ENCODE measurements around the gene INPP1. TPM values are rescaled to one million over a fixed set of nuclear protein-coding genes. Genes with fewer than 3 reads are reported as not detected.
A peak's percentile ranks its signal among the peaks of the same experiment; 100 is the strongest.
"Not testable (repeated sequence)": the region's sequence is repeated elsewhere in the genome, so short reads cannot be mapped to it uniquely, and the experiment has no call there.

The INPP1 gene, protein sequence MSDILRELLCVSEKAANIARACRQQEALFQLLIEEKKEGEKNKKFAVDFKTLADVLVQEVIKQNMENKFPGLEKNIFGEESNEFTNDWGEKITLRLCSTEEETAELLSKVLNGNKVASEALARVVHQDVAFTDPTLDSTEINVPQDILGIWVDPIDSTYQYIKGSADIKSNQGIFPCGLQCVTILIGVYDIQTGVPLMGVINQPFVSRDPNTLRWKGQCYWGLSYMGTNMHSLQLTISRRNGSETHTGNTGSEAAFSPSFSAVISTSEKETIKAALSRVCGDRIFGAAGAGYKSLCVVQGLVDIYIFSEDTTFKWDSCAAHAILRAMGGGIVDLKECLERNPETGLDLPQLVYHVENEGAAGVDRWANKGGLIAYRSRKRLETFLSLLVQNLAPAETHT
- total RNA-seq: 10 to 100 TPM; 10.9 to 12.0 (median 11.9) TPM

DNA sequence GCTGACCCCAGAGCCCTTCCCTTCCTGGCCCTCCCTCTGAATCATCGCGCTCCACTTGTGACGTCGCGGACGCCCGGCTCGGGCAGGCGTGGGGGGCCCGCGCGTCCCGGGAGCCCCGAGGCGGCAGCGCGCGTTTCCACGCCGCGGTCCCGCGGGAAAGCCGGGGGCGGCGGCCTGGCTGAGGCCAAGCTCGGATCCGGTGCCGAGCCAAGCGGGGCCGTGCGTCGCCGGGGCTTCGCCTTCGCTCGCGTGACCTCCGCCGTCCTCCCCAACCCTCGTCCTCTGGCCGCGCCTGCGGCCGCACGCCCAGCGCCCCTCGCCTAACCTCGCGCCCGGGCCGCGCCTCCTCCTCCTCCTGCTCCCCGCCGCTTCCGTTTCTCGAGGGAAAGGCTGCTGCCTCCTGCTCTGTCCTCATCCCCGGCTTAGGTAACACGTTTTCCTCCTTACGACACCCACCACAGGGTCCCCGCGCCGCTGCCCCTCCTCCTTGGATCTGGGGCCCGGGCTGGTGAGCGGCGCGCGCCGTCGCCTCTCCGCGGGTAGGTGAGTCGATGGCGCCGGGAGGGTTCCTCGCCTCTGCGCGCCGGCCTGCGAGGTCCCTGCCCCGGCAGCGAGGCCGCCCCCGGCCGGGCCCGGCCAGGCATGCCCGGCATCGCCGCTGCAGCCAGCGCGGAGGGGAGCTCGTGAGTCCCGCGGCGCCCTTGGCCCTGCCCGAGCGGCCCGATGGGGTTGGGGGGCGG lies at the start of gene INPP1:
TSS of gene INPP1 (plus strand) at position 54 of the 740 bp plus-strand sequence. CDS start 16,514 bp downstream, outside the sequence.
- peak in 1 of 2 donors; percentile 94 for DNase-seq (ENCODE audit: low spot score in 2 of 2)
- H3K4me3 ChIP-seq (ENCODE audit: low read depth, poor library complexity, severe bottlenecking): peak within 1 kb of the TSS; percentile 80
- TF ChIP-seq, protein P1, sequence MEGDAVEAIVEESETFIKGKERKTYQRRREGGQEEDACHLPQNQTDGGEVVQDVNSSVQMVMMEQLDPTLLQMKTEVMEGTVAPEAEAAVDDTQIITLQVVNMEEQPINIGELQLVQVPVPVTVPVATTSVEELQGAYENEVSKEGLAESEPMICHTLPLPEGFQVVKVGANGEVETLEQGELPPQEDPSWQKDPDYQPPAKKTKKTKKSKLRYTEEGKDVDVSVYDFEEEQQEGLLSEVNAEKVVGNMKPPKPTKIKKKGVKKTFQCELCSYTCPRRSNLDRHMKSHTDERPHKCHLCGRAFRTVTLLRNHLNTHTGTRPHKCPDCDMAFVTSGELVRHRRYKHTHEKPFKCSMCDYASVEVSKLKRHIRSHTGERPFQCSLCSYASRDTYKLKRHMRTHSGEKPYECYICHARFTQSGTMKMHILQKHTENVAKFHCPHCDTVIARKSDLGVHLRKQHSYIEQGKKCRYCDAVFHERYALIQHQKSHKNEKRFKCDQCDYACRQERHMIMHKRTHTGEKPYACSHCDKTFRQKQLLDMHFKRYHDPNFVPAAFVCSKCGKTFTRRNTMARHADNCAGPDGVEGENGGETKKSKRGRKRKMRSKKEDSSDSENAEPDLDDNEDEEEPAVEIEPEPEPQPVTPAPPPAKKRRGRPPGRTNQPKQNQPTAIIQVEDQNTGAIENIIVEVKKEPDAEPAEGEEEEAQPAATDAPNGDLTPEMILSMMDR (IDR thresholded peaks at IDR 0.05): no peak
- no peak for TF ChIP-seq POLR2A (IDR thresholded peaks at IDR 0.05)
- intact Hi-C loops (cut with DNase I; ENCODE audit: low total_unique reads): no loop called here
- WGBS, 2 donors: 0% methylated on average over 82 to 88 of the region's 99 CpGs

DNA sequence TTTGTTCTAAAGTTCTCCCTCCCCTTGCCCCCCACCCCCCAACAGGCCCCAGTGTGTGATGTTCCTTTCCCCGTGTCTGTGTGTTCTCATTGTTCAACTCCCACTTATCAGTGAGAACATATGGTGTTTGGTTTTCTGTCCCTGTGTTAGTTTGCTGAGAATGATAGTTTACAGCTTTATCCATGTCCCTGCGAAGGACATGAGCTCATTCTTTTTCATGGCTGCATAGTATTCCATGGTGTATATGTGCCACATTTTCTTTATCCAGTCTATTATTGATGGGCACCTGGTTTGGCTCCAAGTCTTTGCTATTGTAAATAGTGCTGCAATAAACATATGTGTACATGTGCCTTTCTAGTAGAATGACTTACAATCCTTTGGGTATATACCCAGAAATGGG lies 45.5 kb upstream of the INPP1 start:
- DNase-seq (ENCODE audit: low spot score in 2 of 2); intact Hi-C loops (cut with DNase I; ENCODE audit: low total_unique reads); H3K4me3 ChIP-seq (ENCODE audit: low read depth, poor library complexity, severe bottlenecking): not testable (repeated sequence)
- 98 to 100% methylated on average over 2 of the region's 2 CpGs for WGBS, 2 donors

DNA sequence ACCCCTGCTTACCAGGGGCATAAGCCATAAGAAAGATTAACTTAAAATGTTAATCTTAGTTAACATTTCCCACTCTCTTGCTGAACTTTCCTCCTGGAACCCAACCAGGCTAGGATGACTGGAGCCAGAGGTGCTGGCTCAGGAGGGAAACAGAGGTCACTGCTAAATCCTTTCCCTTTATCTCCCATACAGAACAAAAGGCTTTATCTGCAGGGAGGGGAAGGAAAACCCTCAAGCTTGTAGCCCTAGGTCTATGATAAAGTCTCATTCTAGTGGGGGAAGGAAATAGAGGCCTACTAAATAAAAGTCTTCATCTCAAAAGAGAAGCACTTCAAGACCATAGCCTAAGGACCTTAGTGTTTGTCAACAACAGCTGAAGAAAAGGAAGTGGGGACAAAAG lies 42.4 kb upstream of the INPP1 start:
- intact Hi-C loops (cut with DNase I; ENCODE audit: low total_unique reads): no loop called here
- H3K4me3 ChIP-seq (ENCODE audit: low read depth, poor library complexity, severe bottlenecking): no peak overlapping the region
- TF ChIP-seq POLR2A (IDR thresholded peaks at IDR 0.05): no peak
- TF ChIP-seq, protein P1 (IDR thresholded peaks at IDR 0.05): no peak
- DNase-seq (ENCODE audit: low spot score in 2 of 2): no peak

DNA sequence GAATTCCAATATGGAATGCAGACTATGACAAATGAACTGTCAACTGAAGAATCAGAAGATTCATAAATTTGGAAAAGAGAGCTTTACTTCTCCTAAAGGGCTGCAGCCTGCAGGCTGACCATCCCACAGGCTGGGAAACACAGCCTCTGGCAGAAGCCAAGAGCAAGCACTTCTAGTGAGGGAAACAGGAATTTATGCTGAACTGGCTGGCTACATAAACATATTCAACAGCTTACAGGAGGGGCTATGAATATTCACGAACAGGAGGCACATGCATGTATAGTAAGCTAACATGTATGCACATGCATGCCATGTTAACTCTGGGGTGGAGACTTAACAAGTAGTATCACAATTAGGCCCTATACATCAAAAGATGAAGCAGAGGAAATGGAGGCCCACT lies 41.3 kb upstream of the INPP1 start:
- DNase-seq (ENCODE audit: low spot score in 2 of 2): no peak
- no peak overlapping the region for H3K4me3 ChIP-seq (ENCODE audit: low read depth, poor library complexity, severe bottlenecking)
- intact Hi-C loops (cut with DNase I; ENCODE audit: low total_unique reads): no loop called here
- 56 to 67% methylated on average over 1 of the region's 1 CpG for WGBS, 2 donors
- TF ChIP-seq, protein P1 (IDR thresholded peaks at IDR 0.05): no peak
- no peak for TF ChIP-seq POLR2A (IDR thresholded peaks at IDR 0.05)

DNA sequence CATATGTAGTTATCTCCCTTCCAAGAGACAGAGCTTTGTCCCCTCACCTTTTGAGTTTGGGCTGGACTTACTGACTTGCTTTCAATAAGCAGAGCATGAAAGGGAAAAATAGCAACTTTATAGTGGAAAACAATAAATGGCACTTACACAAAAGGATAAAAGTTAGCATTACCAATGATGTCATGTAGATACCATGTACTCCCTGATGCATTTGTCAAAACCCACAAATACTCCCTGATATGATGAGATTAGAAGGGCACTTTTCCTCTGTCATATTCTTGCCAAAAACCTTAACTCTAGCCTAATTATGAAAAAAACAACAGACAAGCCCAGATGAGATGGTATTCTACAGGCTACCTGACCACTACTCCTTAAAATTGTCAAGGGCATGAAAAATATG lies 39.7 kb upstream of the INPP1 start:
- no peak for TF ChIP-seq POLR2A (IDR thresholded peaks at IDR 0.05)
- TF ChIP-seq, protein P1 (IDR thresholded peaks at IDR 0.05): no peak
- no peak overlapping the region for H3K4me3 ChIP-seq (ENCODE audit: low read depth, poor library complexity, severe bottlenecking)
- intact Hi-C loops (cut with DNase I; ENCODE audit: low total_unique reads): no loop called here
- DNase-seq (ENCODE audit: low spot score in 2 of 2): no peak

DNA sequence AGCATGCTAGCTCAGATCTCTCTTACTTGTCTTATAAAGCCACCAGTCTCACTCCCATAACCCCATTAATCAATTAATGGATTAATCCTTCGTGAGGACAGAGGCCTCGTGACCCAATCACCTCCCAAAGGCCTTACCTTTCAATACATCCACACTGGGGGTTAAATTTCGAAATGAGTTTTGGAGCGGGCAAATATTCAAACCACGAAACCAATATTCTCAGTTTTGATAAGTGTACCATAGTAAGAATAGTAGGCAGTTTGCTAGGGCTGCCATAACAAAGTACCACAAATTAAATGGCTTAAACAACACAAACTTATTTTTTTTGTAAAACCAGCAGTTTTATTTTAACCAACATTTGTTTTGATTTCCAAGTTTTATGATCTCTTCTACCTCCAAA lies 39.0 kb upstream of the INPP1 start:
- TF ChIP-seq, protein P1 (IDR thresholded peaks at IDR 0.05): no peak
- no peak for TF ChIP-seq POLR2A (IDR thresholded peaks at IDR 0.05)
- 93% methylated on average over 5 of the region's 5 CpGs for WGBS, 2 donors
- DNase-seq (ENCODE audit: low spot score in 2 of 2): no peak
- no peak overlapping the region for H3K4me3 ChIP-seq (ENCODE audit: low read depth, poor library complexity, severe bottlenecking)
- intact Hi-C loops (cut with DNase I; ENCODE audit: low total_unique reads): no loop called here
